Putamen (tissue), 1 donor: ENCODE results near the gene ZNF350.
A peak's percentile ranks its signal among the peaks of the same experiment; 100 is the strongest.
"Not testable (repeated sequence)": the region's sequence is repeated elsewhere in the genome, so short reads cannot be mapped to it uniquely, and the experiment has no call there.

Experiments used
- DNase-seq: peaks from one replicate; pipeline ENCODE4 v3.0.0-alpha.2; 2016; ENCODE audit warnings: low spot score

Gene ZNF350

DNA sequence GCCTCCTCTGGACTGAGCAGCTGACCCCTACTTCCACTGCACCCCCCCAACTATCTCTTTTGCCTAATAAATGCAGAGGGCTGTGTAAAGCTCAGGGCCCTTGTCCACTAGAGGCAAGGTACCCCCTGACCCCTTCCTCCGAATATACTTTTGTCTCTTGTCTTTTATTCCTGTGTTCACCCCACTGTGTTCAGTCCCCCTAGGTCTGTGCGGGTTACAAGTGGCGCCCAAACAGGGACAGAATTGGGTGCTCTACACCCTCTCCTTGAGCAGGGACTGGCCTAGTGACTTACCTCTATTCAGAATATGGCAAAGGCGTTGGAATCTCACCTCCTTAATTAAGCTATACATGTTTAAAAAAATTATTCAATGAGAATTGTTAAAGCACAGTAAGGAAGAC, 15.0 kb downstream of the ZNF350 start:
- DNase-seq = no peak

GRCh38 chr19:51970718-51971117, 15.9 kb downstream of the ZNF350 start:
- no peak for DNase-seq

DNA sequence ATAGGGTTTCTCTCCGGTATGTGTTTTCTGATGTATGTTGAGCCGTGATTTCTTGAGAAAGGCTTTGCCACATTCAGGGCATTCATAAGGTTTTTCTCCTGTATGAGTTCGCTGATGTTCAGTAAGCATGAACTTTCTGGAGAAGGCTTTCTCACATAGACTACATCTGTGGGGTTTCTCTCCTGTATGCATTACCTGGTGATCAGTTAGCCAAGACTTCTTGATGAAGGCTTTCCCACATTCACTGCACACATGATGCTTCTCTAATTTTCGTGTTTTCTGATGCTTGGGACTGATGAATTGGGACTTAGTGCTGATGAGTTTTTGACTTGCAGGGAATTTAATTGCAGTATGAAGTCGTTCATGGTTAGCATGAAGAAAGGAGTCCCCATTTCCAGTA, 21.1 kb downstream of the ZNF350 start:
- DNase-seq = no peak

DNA sequence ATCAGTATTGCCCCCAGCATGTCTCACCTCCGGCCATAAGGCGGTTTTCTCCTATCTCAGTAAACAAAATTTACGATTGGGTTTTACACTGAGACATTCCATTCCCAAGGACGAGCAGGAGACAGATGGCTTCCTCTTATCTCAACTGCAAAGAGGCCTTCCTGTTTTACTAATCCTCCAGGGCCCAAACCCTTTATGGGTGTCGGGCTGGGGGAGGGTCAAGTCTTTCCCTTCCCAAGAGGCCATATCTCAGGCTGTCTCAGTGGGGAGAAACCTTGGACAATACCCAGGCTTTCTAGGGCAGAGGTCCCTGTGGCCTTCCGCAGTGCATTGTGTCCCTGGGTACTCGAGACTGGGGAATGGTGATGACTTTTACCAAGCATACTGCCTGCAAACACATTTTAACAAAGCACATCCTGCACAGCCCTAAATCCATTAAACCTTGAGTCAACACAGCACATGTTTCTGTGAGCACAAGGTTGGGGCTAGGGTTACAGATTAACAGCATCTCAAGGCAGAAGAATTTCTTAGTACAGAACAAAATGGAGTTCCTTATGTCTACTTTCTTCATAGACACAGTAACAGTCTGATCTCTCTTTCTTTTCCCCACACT, 25.9 kb downstream of the ZNF350 start:
- not testable (repeated sequence) for DNase-seq

- DNase-seq = no peak
Measured at GRCh38 chr19:51959791-51960190, 26.8 kb downstream of the ZNF350 start.

- not testable (repeated sequence) for DNase-seq
Measured at GRCh38 chr19:51957846-51958245, 28.8 kb downstream of the ZNF350 start.

- DNase-seq = peak; percentile 20
Measured at GRCh38 chr19:51948975-51949374, 37.7 kb downstream of the ZNF350 start.

DNA sequence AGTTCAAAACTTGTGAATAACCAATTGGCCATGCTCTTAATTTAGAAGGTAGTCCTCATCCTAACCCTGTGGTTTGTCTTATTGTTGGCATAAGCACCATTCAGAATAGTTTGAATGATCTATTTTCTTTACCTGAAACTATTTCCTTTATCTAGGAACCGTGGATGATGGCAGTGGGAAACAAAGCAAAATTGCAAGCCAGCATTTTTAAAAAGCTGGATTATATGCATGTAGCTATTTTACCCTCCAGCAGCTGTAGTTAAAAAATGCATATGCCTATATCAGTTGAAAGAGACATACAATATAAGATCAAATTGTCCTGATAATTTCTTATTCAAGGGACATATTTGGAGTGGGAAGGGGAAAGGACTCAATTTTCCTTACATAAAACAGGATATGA, 40.0 kb downstream of the ZNF350 start:
- no peak for DNase-seq

DNA sequence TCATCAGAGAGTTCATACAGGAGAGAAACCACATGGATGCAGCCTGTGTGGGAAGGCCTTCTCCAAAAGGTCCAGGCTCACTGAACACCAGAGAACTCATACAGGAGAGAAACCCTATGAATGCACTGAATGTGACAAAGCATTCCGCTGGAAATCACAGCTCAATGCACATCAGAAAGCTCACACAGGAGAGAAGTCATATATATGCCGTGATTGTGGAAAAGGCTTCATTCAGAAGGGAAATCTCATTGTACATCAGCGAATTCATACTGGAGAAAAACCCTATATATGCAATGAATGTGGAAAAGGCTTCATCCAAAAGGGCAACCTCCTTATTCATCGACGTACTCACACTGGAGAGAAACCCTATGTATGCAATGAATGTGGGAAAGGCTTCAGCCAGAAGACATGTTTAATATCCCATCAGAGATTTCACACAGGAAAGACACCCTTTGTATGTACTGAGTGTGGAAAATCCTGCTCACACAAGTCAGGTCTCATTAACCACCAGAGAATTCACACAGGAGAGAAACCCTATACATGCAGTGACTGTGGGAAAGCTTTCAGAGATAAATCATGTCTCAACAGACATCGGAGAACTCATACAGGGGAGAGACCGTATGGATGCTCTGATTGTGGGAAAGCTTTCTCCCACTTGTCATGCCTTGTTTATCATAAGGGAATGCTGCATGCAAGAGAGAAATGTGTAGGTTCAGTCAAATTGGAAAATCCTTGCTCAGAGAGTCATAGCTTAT, 41.7 kb downstream of the ZNF350 start:
- DNase-seq = no peak

DNA sequence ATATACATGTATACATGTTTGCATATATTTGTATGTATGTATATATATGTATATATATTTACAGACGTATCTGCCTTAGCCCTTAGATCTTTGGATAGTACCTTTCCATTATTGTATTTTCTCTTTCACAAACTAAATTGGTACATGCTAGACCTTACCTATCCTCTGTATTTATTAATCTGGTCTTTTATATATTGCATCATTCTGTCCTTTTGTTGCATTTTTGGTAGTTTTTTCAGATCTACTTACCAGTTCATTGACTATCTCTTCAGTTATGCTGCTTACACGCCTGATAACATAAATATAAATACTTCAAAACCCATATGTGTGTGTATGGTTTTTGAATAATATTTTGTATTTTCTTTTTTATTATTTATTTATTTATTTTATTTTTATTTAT, 47.7 kb downstream of the ZNF350 start:
- DNase-seq = no peak

- DNase-seq = no peak
Measured at GRCh38 chr19:51931921-51932320, 54.7 kb downstream of the ZNF350 start.

DNA sequence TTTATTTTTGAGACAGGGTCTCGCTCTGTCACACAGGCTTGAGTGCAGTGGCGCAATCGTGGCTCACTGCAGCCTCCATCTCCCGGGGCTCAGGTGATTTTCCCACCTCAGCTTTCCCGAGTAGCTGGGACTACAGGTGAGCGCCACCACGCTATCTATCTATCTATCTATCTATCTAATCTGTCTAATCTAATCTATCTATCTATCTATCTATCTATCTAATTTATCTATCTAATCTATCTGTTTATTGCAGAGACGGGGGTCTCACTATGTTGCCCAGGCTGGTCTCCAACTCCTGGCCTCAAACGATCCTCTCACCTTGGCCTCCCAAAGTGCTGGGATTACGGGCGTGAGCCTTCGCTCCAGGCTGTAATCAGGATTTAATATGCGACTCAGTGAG, 58.8 kb downstream of the ZNF350 start:
- no peak for DNase-seq

GRCh38 chr19:51926784-51927741, 59.6 kb downstream of the ZNF350 start, which contains the start of gene ZNF613:
TSS of gene ZNF613 (plus strand) at chr19:51927472. CDS start at chr19:51936221, 8,749 bp downstream.
- peak; percentile 93 for DNase-seq

DNA sequence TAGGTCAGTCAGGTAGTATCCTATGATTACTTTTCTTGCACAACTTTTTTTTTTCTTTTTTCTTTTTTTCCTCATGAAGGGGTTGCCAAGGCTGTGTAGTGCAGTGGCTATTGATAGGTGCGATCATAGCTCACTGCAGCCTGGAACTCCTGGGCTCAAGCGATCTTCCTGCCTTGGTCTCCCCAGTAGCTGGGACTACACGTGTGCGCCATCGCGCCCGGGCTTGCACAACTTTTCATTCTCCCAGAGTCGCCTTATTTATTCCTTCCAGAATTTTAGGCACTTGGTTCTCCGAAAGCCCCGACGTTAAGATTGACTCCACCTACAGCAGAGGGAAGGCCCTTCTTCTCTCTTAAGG, 60.2 kb downstream of the ZNF350 start:
- no peak for DNase-seq

- DNase-seq = no peak
Measured at GRCh38 chr19:51921949-51922348, 64.7 kb downstream of the ZNF350 start.

DNA sequence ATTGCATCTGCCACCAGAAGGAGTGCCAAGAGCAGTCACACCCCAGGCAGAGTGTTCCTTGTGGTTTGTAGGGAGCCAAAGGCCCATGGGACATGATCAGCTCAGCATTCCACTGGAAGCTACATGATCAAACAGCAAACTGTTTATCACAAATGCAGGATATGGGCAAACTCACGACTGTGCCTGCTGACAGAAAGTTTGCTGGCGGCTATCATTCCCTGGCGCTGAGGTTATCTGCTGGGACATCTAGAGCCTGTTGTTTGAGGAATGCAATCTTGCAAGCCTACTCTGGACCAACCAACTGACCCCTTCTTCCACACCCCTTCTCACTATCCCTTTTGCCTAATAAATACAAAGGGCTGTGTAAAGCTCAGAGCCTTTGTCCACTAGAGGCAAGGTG, 67.0 kb downstream of the ZNF350 start:
- no peak for DNase-seq

DNA sequence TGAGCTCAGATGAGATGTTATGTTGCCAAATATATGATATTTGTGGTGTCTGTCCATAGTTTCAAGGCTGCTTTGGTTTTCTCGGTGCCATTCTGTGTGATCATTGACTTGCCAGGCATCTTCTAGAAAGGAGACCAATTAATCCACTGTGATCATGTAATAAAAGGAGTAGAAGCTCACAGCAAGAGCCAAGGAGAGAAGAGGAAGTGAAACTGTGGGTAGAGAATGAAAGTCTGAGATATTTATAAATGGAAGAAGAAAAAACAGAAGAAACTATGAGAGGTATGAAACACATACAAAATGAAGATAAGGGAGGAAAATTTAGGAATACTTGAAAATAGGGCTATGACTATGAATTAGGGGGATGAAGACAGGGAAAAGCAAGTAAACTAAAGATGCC, 70.5 kb downstream of the ZNF350 start:
- no peak for DNase-seq

- no peak for DNase-seq
Measured at GRCh38 chr19:51915324-51915867, 71.2 kb downstream of the ZNF350 start.
